GM21423 (cell line): ENCODE data around the gene MTMR2.

ENCODE experiments used
- ATAC-seq: cut with Tn5 transposase; IDR thresholded peaks from one replicate; pipeline ENCODE4 v1.9.1; 2021; ENCODE audit warnings: mild to moderate bottlenecking, moderate library complexity; ENCODE audit not compliant: unreplicated experiment

MTMR2 gene

GRCh38 chr11:95788921-95789505, 134.9 kb downstream of the MTMR2 start:
- ATAC-seq = no peak
